Activated CD4-positive, alpha-beta memory T cell treated with anti-CD3 and anti-CD28 coated beads, Interleukin-2, amount 10 ng/mL, durations not matched to agents 7 days and 5 days (primary cell): ENCODE measurements around the gene RIMKLB. TPM values are rescaled to one million over a fixed set of nuclear protein-coding genes. Genes with fewer than 3 reads are reported as not detected.
"Not testable (repeated sequence)": the region's sequence is repeated elsewhere in the genome, so short reads cannot be mapped to it uniquely, and the experiment has no call there.

Source experiments
- CTCF ChIA-PET: fragments of 350-600 bp; sonication (Branson Sonifier 250); formaldehyde crosslinking; loops from one replicate; lab custom pipeline; 2021; ENCODE audit warnings: antibody characterized with exemption, inconsistent platforms; lab: Charles Lee
- POLR2A ChIA-PET: fragments of 350-600 bp; sonication (Branson Sonifier 250); formaldehyde crosslinking; loops from one replicate; lab custom pipeline; 2021; ENCODE audit warnings: antibody characterized with exemption; lab: Charles Lee
- DNase-seq: peaks from one replicate; pipeline ENCODE4 v3.0.0-alpha.2; 2020
- H3K27ac Mint-ChIP-seq: one replicate; pipeline ENCODE4 v1.8.0; 2021; ENCODE audit warnings: mild to moderate bottlenecking, mixed read lengths
- H3K27me3 Mint-ChIP-seq: one replicate; pipeline ENCODE4 v1.8.0; 2021; ENCODE audit warnings: mixed read lengths
- H3K36me3 Mint-ChIP-seq: one replicate; pipeline ENCODE4 v1.8.0; 2021; ENCODE audit warnings: low read depth, mixed read lengths
- H3K4me1 Mint-ChIP-seq: one replicate; pipeline ENCODE4 v1.8.0; 2021; ENCODE audit warnings: mixed read lengths
- H3K4me3 Mint-ChIP-seq: one replicate; pipeline ENCODE4 v1.8.0; 2021; ENCODE audit warnings: mild to moderate bottlenecking, mixed read lengths
- H3K9me3 Mint-ChIP-seq: one replicate; pipeline ENCODE4 v1.8.0; 2021; ENCODE audit warnings: mixed read lengths
- total RNA-seq, 2 experiments: library from RNA; stranded (reverse); gene quantifications; one replicate each; pipeline ENCODE4 v1.2.3, GENCODE V29; 2021

Gene RIMKLB
- total RNA-seq, 2 experiments from 2014 or later = 1.3 to 1.6 TPM

- no peak overlapping the region for H3K27ac Mint-ChIP-seq
- no peak for DNase-seq
- no peaks in the 10 kb centered on the region for H3K4me1 Mint-ChIP-seq
- CTCF ChIA-PET = no interaction called here
- H3K9me3 Mint-ChIP-seq = no peaks in the 10 kb centered on the region
- H3K36me3 Mint-ChIP-seq = no peaks in the 10 kb centered on the region
- POLR2A ChIA-PET = no interaction called here
- H3K27me3 Mint-ChIP-seq = no peaks in the 10 kb centered on the region
- H3K4me3 Mint-ChIP-seq = no peak overlapping the region
These were observed 87.7 kb downstream of the RIMKLB start for GRCh38 chr12:8785499-8785898.

- H3K36me3 Mint-ChIP-seq, H3K27ac Mint-ChIP-seq, POLR2A ChIA-PET, H3K9me3 Mint-ChIP-seq, H3K27me3 Mint-ChIP-seq, H3K4me3 Mint-ChIP-seq, CTCF ChIA-PET, H3K4me1 Mint-ChIP-seq, DNase-seq: not testable (repeated sequence)
These were observed 89.4 kb downstream of the RIMKLB start for GRCh38 chr12:8787206-8787605.

DNA sequence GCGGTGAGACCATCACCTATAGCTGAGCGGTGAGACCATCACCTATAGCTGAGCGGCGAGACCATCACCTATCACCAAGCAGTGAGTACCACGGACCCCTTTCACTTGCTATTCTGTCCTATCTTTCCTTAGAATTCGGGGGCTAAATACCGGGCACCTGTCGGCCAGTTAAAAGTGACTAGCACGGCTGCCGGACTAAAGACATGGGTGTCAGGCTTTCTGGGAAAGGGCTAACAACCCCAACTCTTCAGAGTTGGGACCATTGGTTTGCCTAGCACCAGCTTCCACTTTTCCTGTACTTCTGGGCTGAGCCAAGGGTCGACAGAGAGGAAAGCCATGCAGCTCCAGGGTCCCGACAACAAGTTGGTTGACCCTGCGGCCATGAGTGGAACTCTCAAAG, 90.9 kb downstream of the RIMKLB start:
- H3K36me3 Mint-ChIP-seq, H3K4me1 Mint-ChIP-seq, POLR2A ChIA-PET, H3K27ac Mint-ChIP-seq, DNase-seq, H3K27me3 Mint-ChIP-seq, CTCF ChIA-PET, H3K9me3 Mint-ChIP-seq: not testable (repeated sequence)
- peak overlapping the region; percentile 56 for H3K4me3 Mint-ChIP-seq

DNA sequence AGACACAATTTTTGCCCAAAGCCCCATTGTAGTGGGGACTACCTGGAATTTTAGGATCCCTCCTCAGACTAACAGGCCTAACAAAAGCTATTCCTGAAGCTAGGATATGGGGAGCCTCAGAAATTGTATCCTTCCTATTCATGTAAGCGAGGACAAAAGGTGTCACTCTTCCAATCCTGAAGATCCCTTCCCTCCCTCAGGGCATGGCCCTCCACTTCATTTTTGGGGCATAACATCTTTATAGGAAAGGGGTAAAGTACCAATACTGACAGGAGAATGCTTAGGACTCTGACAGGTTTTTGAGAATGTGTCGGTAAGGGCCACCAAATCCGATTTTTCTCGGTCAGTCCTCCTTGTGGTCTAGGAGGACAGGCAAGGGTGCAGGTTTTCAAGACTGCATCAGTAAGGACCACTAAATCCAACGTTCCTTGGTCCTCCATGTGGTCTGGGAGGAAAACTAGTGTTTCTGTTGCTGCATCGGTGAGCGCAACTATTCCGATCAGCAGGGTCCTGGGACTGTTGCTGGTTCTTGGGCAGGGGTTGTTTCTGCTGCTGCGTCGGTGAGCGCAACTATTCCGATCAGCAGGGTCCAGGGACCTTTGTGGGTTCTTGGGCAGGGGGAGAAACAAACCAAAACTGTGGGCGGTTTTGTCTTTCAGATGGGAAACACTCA, 91.7 kb downstream of the RIMKLB start:
- H3K27ac Mint-ChIP-seq, H3K4me1 Mint-ChIP-seq, H3K36me3 Mint-ChIP-seq, CTCF ChIA-PET, H3K27me3 Mint-ChIP-seq, POLR2A ChIA-PET, H3K9me3 Mint-ChIP-seq, DNase-seq: not testable (repeated sequence)
- H3K4me3 Mint-ChIP-seq = peak overlapping the region; percentile 56

GRCh38 chr12:8793226-8793625, 95.4 kb downstream of the RIMKLB start:
- H3K27ac Mint-ChIP-seq, CTCF ChIA-PET, H3K9me3 Mint-ChIP-seq, POLR2A ChIA-PET, H3K4me3 Mint-ChIP-seq, H3K4me1 Mint-ChIP-seq, DNase-seq, H3K27me3 Mint-ChIP-seq, H3K36me3 Mint-ChIP-seq: not testable (repeated sequence)

GRCh38 chr12:8794611-8795010, 96.8 kb downstream of the RIMKLB start:
- H3K36me3 Mint-ChIP-seq, H3K4me1 Mint-ChIP-seq, CTCF ChIA-PET, H3K9me3 Mint-ChIP-seq, H3K4me3 Mint-ChIP-seq, H3K27me3 Mint-ChIP-seq, POLR2A ChIA-PET, DNase-seq, H3K27ac Mint-ChIP-seq: not testable (repeated sequence)

DNA sequence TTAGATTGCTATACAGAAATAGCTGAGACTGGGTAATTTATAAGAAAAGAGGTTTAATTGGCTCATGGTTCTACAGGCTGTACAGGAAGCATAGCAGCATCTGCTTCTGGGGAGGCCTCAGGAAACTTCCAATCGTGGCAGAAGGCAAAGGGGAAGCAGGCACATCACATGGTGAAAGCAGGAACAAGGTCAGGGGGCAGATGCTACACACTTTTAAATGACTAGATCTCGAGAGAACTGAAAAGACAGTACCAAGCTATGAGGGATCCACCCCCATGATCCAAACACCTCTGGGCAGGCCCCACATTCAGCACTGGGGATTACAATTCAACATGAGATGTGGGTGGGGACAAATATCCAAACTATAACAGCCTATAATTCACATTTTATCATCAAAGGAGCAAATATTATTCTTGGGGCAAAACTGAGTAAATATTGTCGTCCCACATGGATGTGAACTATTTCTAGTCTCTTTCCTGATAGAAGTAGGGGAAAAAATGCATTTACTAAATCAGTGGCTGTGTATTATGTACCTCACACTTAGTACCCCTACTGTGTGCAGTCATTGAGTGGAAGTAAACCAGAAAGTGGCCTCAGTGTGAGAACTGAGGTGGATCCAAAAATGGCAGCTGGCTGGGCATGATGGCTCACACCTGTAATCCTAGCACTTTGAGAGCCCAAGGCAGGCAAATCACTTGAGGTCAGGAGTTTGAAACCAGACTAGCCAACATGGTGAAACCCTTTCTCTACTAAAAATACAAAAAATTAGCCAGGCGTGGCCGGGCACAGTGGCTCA, 99.2 kb downstream of the RIMKLB start:
- H3K4me3 Mint-ChIP-seq = no peak overlapping the region
- H3K27ac Mint-ChIP-seq = no peak overlapping the region
- DNase-seq = no peak
- CTCF ChIA-PET = no interaction called here
- POLR2A ChIA-PET = no interaction called here
- peaks cover 2% of the 10 kb centered on the region for H3K9me3 Mint-ChIP-seq
- no peaks in the 10 kb centered on the region for H3K36me3 Mint-ChIP-seq
- H3K4me1 Mint-ChIP-seq = no peaks in the 10 kb centered on the region
- H3K27me3 Mint-ChIP-seq = no peaks in the 10 kb centered on the region

GRCh38 chr12:8801213-8801612, 103.4 kb downstream of the RIMKLB start:
- not testable (repeated sequence) for H3K27me3 Mint-ChIP-seq, H3K36me3 Mint-ChIP-seq, DNase-seq

GRCh38 chr12:8804833-8805232, 107.0 kb downstream of the RIMKLB start:
- H3K36me3 Mint-ChIP-seq, H3K27ac Mint-ChIP-seq, DNase-seq, H3K9me3 Mint-ChIP-seq, CTCF ChIA-PET, H3K4me3 Mint-ChIP-seq, H3K27me3 Mint-ChIP-seq, H3K4me1 Mint-ChIP-seq, POLR2A ChIA-PET: not testable (repeated sequence)

More at GRCh38 chr12:8801213-8801612, 103.4 kb downstream of the RIMKLB start:
- H3K4me1 Mint-ChIP-seq, H3K4me3 Mint-ChIP-seq, H3K9me3 Mint-ChIP-seq, H3K27ac Mint-ChIP-seq, CTCF ChIA-PET, POLR2A ChIA-PET: not testable (repeated sequence)

- H3K4me1 Mint-ChIP-seq, CTCF ChIA-PET, H3K9me3 Mint-ChIP-seq, DNase-seq, H3K27ac Mint-ChIP-seq, H3K4me3 Mint-ChIP-seq, H3K27me3 Mint-ChIP-seq, H3K36me3 Mint-ChIP-seq, POLR2A ChIA-PET: not testable (repeated sequence)
These were observed 107.7 kb downstream of the RIMKLB start for GRCh38 chr12:8805487-8805886.

DNA sequence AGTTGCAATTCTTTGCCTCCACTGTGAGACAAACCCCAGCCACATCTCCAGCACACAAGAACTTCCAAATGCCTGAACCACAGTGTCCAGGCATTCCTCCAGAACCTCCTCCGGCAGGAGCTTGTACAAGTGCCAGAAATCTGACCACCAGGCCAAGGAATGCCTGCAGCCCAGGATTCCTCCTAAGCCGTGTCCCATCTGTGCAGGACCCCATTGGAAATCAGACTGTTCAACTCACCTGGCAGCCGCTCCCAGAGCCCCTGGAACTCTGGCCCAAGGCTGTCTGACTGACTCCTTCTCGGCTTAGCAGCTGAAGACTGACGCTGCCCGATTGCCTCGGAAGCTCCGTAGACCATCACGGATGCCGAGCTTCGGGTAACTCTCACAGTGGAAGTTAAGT, 109.3 kb downstream of the RIMKLB start:
- POLR2A ChIA-PET, H3K27me3 Mint-ChIP-seq, H3K4me1 Mint-ChIP-seq, CTCF ChIA-PET, H3K27ac Mint-ChIP-seq, H3K36me3 Mint-ChIP-seq, H3K9me3 Mint-ChIP-seq, H3K4me3 Mint-ChIP-seq, DNase-seq: not testable (repeated sequence)

GRCh38 chr12:8810112-8810511, 112.3 kb downstream of the RIMKLB start:
- H3K36me3 Mint-ChIP-seq, CTCF ChIA-PET: not testable (repeated sequence)

DNA sequence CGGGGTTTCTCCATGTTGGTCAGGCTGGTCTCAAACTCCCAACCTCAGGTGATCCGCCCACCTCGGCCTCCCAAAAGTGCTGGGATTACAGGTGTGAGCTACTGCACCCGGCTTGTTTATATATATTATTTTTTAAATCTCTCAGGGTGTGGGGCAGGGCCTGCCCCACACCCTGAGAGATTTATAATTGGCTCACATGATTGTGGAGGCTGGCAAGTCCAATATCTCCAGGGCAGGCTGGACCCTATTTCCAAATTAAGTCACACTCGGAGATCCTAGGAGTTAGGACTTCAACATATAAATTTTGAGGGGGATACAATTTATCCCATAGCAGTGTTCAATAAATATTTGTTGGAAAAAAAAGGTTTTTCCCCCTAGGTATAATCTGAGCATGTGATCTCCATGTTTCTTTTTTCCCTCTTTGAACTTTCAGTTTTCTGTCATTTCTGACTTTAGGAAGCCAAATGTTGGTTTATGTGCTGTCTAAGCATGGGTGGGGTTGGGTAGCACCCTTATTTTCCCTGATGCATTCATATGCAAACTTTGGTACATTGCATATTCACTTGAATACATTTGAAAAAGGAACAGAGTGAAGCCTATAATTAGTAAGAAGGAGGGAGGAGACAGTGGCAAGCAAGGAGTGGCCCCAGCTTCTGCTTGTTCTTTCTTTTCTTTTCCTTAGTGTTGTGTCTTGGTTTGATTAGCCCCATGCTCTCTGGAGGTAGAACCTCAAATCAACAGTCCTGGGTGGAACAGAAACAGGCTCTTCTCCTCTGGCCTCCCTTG, 116.0 kb downstream of the RIMKLB start:
- no peak overlapping the region for H3K4me3 Mint-ChIP-seq
- ChIA-PET CTCF (no interaction called here), POLR2A (no interaction called here)
- H3K36me3 Mint-ChIP-seq = no peaks in the 10 kb centered on the region
- no peaks in the 10 kb centered on the region for H3K9me3 Mint-ChIP-seq
- no peaks in the 10 kb centered on the region for H3K27me3 Mint-ChIP-seq
- H3K4me1 Mint-ChIP-seq = no peaks in the 10 kb centered on the region
- no peak for DNase-seq
- H3K27ac Mint-ChIP-seq = no peak overlapping the region

More at GRCh38 chr12:8810112-8810511, 112.3 kb downstream of the RIMKLB start:
- H3K4me1 Mint-ChIP-seq, H3K27me3 Mint-ChIP-seq, DNase-seq, H3K4me3 Mint-ChIP-seq, H3K27ac Mint-ChIP-seq, H3K9me3 Mint-ChIP-seq, POLR2A ChIA-PET: not testable (repeated sequence)
